GM12878 (cell line): Measurements from ENCODE around the gene ADD1. TPM values are rescaled to one million over a fixed set of nuclear protein-coding genes. Genes with fewer than 3 reads are reported as not detected.

ENCODE experiments used
- CHD2 ChIP-seq: IDR thresholded peaks from 2 replicates; pipeline ENCODE4 v1.6.1; 2011; ENCODE audit warnings: low read depth, low read length, improper control_type of control experiment, borderline replicate concordance
- DPF2 ChIP-seq: fragments of 450-650 bp; IDR thresholded peaks from 2 replicates; pipeline ENCODE4 v1.6.1; 2017; ENCODE audit warnings: mild to moderate bottlenecking
- GATAD2B ChIP-seq: fragments of 450-650 bp; conservative IDR thresholded peaks from 2 replicates; pipeline ENCODE4 v1.6.1; 2017; ENCODE audit warnings: low read depth, mild to moderate bottlenecking, moderate library complexity
- IKZF1 ChIP-seq: fragments of 450-650 bp; conservative IDR thresholded peaks from 2 replicates; pipeline ENCODE4 v1.6.1; 2017; ENCODE audit warnings: antibody characterized with exemption, mild to moderate bottlenecking
- JUND ChIP-seq: IDR thresholded peaks from 2 replicates; pipeline ENCODE4 v1.6.1; 2012; ENCODE audit warnings: low read depth, mild to moderate bottlenecking, low read length, improper control_type of control experiment, moderate library complexity
- NR2C1 ChIP-seq: fragments of 450-650 bp; IDR thresholded peaks from 2 replicates; pipeline ENCODE4 v1.6.1; 2017; ENCODE audit warnings: antibody characterized with exemption, mild to moderate bottlenecking, moderate library complexity
- NR2C2 ChIP-seq: IDR thresholded peaks from 2 replicates; pipeline ENCODE4 v1.6.1; 2011; ENCODE audit warnings: borderline replicate concordance, low read depth; ENCODE audit not compliant: control insufficient read depth, insufficient read length
- PAX8 ChIP-seq: fragments of 450-650 bp; IDR thresholded peaks from 2 replicates; pipeline ENCODE4 v1.6.1; 2017; ENCODE audit warnings: mild to moderate bottlenecking, moderate library complexity
- POLR2AphosphoS5 ChIP-seq: IDR thresholded peaks from 2 replicates; pipeline ENCODE4 v1.6.1; 2011; ENCODE audit warnings: mild to moderate bottlenecking, low read length, inconsistent platforms
- POU2F2 ChIP-seq: IDR thresholded peaks from 3 replicates; pipeline ENCODE4 v1.6.1; 2011; ENCODE audit warnings: low read depth, mild to moderate bottlenecking, low read length, borderline replicate concordance
- RCOR1 ChIP-seq: conservative IDR thresholded peaks from 2 replicates; pipeline ENCODE4 v1.6.1; 2012; ENCODE audit warnings: low read depth, low read length, improper control_type of control experiment
- RELA ChIP-seq: fragments of 450-650 bp; IDR thresholded peaks from 2 replicates; pipeline ENCODE4 v1.8.0; 2014; ENCODE audit warnings: borderline replicate concordance; ENCODE audit not compliant: partially characterized antibody
- TCF3 ChIP-seq: IDR thresholded peaks from 2 replicates; pipeline ENCODE4 v1.6.1; 2012; ENCODE audit warnings: low read depth, mild to moderate bottlenecking, low read length, borderline replicate concordance; ENCODE audit not compliant: insufficient read depth
- YY1 ChIP-seq: IDR thresholded peaks from 2 replicates; pipeline ENCODE4 v1.6.1; 2011; ENCODE audit warnings: low read depth, mild to moderate bottlenecking, low read length
- ZNF622 ChIP-seq: fragments of 450-650 bp; IDR thresholded peaks from 2 replicates; pipeline ENCODE4 v1.6.1; 2017; ENCODE audit warnings: mild to moderate bottlenecking, inconsistent platforms
- polyA plus RNA-seq, 11 experiments: library from polyadenylated mRNA; depleted of rRNA in 4 of 11; unstranded in 6 of 11; stranded (reverse) in 5 of 11; fragments of >200 nt; fragmentation: Nextera tagmentation in 4 of 11; fragmentation: Illumina TruSeq in 1 of 11; extraction: Ambion mirVana in 4 of 11; extraction: Trizol in 1 of 11; gene quantifications; 1 replicate in 1 of 11; 2 replicates in 10 of 11; pipeline versions ENCODE4 v1.2.1 to v1.2.3, GENCODE V29; 2011 to 2016; ENCODE audit warnings: inconsistent platforms in 2 of 11, missing spikeins in 2 of 11, low read depth in 1 of 11
- total RNA-seq, 4 experiments: library from RNA; depleted of rRNA in 3 of 4; stranded (reverse); fragments of >200 nt in 3 of 4; fragmentation: Illumina TruSeq in 1 of 4; extraction: Trizol in 1 of 4; gene quantifications; 2 replicates each; pipeline versions ENCODE4 v1.2.1 to v1.2.3, GENCODE V29; 2013 to 2021
- TF ChIP-seq, protein P1 (sequence below): fragments of 450-650 bp; IDR thresholded peaks from 2 replicates; pipeline ENCODE4 v1.6.1; 2018; ENCODE audit warnings: mild to moderate bottlenecking, low read depth, moderate library complexity; ENCODE audit not compliant: partially characterized antibody
- TF ChIP-seq, protein P2 (sequence below): fragments of 450-650 bp; conservative IDR thresholded peaks from 2 replicates; pipeline ENCODE4 v1.6.1; 2017; ENCODE audit warnings: mild to moderate bottlenecking, moderate library complexity
- TF ChIP-seq, protein P3 (sequence below), 3 experiments: IDR thresholded peaks in 2 of 3; conservative IDR thresholded peaks in 1 of 3; 2 replicates each; pipeline ENCODE4 v1.5.1; 2011; ENCODE audit warnings: low read depth in 3 of 3, low read length in 3 of 3, mild to moderate bottlenecking in 3 of 3, control low read depth in 2 of 3, moderate library complexity in 2 of 3, inconsistent platforms in 1 of 3, mixed read lengths in 1 of 3; ENCODE audit not compliant: control insufficient read depth in 2 of 3, insufficient read depth in 1 of 3; ENCODE audit errors: extremely low read depth in 1 of 3
- TF ChIP-seq, protein P4 (sequence below): fragments of 450-650 bp; IDR thresholded peaks from 2 replicates; pipeline ENCODE4 v1.6.1; 2018; ENCODE audit warnings: borderline replicate concordance, mild to moderate bottlenecking; ENCODE audit not compliant: partially characterized antibody

Gene ADD1
- total and polyA plus RNA-seq, 10 of the 15 experiments (the other 5 are each of a cell fraction or from before 2014, with no cell fraction given), result 21.6 to 182 (median 105) TPM

DNA sequence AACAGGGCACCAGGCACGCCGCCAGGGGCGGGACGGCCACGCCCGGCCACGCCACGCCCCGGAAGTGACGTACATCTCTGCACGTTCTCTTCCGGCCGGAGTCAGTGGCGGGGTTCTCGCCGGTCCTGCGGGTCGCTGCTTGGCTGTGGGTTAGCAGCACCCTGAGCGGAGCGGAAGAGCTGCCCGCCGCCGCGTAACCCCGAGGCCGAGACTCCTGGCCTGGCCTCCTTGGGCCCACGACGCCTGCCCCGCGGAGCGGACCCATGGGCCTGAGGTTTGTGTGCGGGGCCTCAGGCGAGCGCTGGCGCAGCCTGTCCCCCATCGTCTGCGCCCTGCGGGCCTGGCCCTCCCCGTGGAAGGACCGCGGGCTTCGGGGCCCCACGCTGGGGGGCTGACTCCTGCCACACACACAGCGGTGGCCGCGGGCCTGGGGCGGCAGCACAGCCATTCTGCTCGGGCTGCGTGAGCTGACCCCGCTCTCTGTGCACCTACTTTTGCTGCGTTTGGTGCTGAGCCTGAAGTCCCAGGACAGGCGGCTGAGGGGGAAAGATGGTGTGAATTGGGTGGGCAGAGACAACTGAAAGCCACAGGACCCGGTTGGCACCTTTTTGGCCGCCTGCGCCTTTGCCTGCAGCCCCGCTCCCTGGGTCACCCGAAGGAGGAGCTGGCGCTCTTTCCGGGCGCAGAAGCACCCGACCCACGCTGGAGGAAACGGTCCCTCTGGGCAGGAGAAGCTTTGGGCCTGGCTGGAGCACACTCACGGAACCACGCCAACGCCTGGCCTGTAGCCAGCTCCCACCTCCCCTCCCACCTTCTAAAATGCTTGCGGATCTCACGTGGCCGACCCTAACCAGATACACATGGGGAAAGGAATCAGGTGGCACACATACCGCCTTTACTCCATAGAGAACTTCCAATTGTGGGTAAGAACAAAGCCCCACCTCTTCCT lies 91.4 kb downstream of the ADD1 start (continued):
- TF ChIP-seq, protein P1, sequence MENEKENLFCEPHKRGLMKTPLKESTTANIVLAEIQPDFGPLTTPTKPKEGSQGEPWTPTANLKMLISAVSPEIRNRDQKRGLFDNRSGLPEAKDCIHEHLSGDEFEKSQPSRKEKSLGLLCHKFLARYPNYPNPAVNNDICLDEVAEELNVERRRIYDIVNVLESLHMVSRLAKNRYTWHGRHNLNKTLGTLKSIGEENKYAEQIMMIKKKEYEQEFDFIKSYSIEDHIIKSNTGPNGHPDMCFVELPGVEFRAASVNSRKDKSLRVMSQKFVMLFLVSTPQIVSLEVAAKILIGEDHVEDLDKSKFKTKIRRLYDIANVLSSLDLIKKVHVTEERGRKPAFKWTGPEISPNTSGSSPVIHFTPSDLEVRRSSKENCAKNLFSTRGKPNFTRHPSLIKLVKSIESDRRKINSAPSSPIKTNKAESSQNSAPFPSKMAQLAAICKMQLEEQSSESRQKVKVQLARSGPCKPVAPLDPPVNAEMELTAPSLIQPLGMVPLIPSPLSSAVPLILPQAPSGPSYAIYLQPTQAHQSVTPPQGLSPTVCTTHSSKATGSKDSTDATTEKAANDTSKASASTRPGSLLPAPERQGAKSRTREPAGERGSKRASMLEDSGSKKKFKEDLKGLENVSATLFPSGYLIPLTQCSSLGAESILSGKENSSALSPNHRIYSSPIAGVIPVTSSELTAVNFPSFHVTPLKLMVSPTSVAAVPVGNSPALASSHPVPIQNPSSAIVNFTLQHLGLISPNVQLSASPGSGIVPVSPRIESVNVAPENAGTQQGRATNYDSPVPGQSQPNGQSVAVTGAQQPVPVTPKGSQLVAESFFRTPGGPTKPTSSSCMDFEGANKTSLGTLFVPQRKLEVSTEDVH, result no peak
- TF ChIP-seq NR2C2, result no peak
- TF ChIP-seq, protein P2, sequence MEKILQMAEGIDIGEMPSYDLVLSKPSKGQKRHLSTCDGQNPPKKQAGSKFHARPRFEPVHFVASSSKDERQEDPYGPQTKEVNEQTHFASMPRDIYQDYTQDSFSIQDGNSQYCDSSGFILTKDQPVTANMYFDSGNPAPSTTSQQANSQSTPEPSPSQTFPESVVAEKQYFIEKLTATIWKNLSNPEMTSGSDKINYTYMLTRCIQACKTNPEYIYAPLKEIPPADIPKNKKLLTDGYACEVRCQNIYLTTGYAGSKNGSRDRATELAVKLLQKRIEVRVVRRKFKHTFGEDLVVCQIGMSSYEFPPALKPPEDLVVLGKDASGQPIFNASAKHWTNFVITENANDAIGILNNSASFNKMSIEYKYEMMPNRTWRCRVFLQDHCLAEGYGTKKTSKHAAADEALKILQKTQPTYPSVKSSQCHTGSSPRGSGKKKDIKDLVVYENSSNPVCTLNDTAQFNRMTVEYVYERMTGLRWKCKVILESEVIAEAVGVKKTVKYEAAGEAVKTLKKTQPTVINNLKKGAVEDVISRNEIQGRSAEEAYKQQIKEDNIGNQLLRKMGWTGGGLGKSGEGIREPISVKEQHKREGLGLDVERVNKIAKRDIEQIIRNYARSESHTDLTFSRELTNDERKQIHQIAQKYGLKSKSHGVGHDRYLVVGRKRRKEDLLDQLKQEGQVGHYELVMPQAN, result peak; percentile 87
- peak; percentile 56; the same call in 1 of the 2 replicates for TF ChIP-seq NR2C1
- no peak for TF ChIP-seq PAX8
- TF ChIP-seq, protein P3, sequence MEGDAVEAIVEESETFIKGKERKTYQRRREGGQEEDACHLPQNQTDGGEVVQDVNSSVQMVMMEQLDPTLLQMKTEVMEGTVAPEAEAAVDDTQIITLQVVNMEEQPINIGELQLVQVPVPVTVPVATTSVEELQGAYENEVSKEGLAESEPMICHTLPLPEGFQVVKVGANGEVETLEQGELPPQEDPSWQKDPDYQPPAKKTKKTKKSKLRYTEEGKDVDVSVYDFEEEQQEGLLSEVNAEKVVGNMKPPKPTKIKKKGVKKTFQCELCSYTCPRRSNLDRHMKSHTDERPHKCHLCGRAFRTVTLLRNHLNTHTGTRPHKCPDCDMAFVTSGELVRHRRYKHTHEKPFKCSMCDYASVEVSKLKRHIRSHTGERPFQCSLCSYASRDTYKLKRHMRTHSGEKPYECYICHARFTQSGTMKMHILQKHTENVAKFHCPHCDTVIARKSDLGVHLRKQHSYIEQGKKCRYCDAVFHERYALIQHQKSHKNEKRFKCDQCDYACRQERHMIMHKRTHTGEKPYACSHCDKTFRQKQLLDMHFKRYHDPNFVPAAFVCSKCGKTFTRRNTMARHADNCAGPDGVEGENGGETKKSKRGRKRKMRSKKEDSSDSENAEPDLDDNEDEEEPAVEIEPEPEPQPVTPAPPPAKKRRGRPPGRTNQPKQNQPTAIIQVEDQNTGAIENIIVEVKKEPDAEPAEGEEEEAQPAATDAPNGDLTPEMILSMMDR (IDR thresholded peaks at IDR 0.05 in 2 of 3, conservative IDR thresholded peaks at IDR 0.05 in 1 of 3; ENCODE audit: control insufficient read depth in 2 of 3, extremely low read depth in 1 of 3, insufficient read depth in 1 of 3, low read depth in 3 of 3, low read length in 3 of 3), result 0 out of 6 replicates have a peak, but pooled peaks of 1 of the 3 experiments have one; percentile 12
- TF ChIP-seq TCF3, result 0 out of 2 replicates have a peak, but pooled peaks have one; percentile 20
- TF ChIP-seq GATAD2B, result peak; percentile 75
- peak; percentile 17; the same call in 1 of the 2 replicates for TF ChIP-seq JUND
- TF ChIP-seq, protein P4, sequence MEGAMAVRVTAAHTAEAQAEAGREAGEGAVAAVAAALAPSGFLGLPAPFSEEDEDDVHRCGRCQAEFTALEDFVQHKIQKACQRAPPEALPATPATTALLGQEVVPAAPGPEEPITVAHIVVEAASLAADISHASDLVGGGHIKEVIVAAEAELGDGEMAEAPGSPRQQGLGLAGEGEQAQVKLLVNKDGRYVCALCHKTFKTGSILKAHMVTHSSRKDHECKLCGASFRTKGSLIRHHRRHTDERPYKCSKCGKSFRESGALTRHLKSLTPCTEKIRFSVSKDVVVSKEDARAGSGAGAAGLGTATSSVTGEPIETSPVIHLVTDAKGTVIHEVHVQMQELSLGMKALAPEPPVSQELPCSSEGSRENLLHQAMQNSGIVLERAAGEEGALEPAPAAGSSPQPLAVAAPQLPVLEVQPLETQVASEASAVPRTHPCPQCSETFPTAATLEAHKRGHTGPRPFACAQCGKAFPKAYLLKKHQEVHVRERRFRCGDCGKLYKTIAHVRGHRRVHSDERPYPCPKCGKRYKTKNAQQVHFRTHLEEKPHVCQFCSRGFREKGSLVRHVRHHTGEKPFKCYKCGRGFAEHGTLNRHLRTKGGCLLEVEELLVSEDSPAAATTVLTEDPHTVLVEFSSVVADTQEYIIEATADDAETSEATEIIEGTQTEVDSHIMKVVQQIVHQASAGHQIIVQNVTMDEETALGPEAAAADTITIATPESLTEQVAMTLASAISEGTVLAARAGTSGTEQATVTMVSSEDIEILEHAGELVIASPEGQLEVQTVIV, result peak; percentile 23
- TF ChIP-seq POLR2AphosphoS5, result peak; percentile 93
- TF ChIP-seq ZNF622, result no peak
- no peak for TF ChIP-seq RELA
- peak; percentile 74 for TF ChIP-seq DPF2
- peak; percentile 63; the same call in 1 of the 2 replicates for TF ChIP-seq YY1
- no peak for TF ChIP-seq RCOR1
- TF ChIP-seq POU2F2, result peak; percentile 68; the same call in 2 of the 3 replicates
- no peak for TF ChIP-seq CHD2
- TF ChIP-seq IKZF1, result no peak; the same call in 1 of the 2 replicates
